ENCODE measurements around the gene PIK3C3.

DNA sequence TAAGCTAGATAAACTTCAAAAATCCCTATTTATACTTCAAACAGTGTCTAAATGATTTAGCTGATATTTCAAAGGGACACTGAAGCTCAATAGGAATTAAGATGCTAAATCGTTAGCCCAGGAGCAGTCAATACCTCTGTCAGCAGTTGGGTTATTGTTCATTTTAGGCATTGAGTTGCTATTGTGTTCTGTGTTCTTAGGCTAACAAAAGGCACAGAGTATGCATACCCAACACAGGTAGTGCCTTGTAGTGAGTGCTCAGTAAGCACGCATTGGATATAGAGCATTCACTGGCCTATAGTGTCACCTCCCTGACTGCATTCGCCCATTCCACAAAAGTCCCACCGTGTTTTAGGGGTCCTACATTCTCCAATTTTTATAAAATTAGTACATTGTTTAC, 152.3 kb downstream of the PIK3C3 start:
- TF ChIP-seq, protein P1, sequence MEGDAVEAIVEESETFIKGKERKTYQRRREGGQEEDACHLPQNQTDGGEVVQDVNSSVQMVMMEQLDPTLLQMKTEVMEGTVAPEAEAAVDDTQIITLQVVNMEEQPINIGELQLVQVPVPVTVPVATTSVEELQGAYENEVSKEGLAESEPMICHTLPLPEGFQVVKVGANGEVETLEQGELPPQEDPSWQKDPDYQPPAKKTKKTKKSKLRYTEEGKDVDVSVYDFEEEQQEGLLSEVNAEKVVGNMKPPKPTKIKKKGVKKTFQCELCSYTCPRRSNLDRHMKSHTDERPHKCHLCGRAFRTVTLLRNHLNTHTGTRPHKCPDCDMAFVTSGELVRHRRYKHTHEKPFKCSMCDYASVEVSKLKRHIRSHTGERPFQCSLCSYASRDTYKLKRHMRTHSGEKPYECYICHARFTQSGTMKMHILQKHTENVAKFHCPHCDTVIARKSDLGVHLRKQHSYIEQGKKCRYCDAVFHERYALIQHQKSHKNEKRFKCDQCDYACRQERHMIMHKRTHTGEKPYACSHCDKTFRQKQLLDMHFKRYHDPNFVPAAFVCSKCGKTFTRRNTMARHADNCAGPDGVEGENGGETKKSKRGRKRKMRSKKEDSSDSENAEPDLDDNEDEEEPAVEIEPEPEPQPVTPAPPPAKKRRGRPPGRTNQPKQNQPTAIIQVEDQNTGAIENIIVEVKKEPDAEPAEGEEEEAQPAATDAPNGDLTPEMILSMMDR (IDR thresholded peaks at IDR 0.05): no peak
- TF ChIP-seq POLR2A (IDR thresholded peaks at IDR 0.05): no peak
